ENCODE results near the gene HOXD8. TPM values are rescaled to one million over a fixed set of nuclear protein-coding genes. Genes with fewer than 3 reads are reported as not detected.

The HOXD8 gene
- total RNA-seq, 1 experiment from 2014 or later: 19.7 TPM

DNA sequence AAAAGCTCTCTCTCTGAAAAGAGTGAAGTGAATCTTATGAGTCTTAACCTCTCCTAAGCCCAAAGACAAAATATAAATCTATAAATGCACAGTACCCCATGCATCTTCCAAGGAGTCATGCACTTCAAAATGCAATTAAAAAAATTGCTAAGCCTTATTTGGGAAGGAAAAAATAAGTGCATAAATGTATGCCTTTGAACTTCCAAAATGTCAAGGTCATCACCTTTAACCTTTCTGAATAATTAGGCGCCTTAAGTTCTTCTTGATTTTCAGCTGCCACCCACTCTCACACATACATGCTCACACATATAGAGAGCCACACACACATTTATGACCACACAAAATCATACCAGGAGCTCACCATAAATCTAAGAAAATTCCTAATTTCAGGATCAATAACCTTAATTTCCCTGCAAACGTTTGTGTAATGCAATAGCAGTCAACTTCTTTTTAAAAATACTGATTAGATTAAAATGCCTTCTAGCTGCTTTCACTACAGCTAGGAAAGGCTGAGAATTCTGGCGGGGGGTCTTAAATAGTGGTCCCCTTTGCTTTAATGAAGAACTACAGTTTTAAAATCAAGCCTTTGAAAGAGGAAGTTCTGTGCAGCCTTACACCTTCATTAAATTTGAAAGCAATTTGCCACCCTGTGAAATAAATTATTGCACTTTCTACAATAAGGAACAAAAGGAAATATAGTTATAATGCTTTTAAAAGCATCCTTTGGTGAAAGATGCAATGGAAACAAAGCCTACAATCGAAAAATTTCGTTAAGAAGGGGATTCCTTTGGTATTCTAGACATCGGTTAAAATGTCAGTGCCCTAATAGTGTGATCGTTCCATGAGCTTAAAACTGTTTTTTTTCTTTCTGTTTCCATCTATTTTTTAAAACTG is 18.8 kb upstream of the HOXD8 start:
- no peak for DNase-seq (ENCODE audit: low read depth, low spot score)
- in situ Hi-C loops (cut with HindIII; ENCODE audit: low pct_unique_long_range_greater_than_20kb, low sequenced_read_pairs): no loop called here

DNA sequence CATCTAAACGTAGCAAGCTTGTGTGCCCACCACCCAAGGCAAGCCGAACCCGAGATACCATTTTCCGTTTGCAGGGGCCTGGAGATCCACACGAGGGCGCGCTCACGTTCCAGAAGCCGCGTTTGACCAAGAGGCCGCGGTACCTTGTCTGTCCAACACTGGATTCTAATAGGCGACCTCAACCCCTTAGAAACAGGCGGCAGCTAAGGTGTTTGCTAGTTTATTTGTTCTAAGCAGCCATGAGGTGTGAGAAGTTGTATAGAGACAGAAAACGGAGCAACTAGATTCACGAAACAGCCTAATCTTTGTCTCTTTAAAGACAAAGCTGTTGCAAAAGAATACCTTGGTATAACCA is 18.2 kb upstream of the HOXD8 start:
- DNase-seq (ENCODE audit: low read depth, low spot score): peak; percentile 72
- in situ Hi-C loops (cut with HindIII; ENCODE audit: low pct_unique_long_range_greater_than_20kb, low sequenced_read_pairs): no loop called here

DNA sequence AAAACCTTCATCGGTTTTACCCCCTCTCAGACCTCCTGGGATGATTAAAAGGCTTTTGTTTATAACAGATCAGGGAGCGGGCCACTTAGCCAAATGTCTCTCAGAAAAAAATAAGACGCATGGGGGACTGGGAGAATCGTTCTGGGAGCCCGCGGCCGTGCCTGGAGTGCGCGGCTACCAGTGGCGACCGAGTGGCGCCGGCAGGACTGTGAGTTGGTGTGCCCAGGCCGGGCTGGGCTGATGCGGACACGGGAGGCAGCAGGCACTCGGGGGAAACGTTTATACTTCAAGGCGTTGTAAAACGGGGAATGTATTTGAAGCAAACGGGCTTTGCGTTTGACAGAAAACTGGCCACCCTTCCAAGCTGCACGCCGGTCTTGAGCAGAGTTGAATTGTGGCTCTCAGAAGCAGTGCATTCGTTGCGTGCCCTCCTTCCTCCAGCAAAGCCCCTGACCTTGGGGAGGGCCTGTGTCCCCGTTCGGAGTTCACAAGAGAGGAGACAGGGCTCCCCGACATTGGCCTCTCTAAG is 17.6 kb upstream of the HOXD8 start:
- in situ Hi-C loops (cut with HindIII; ENCODE audit: low pct_unique_long_range_greater_than_20kb, low sequenced_read_pairs): no loop called here
- no peak for DNase-seq (ENCODE audit: low read depth, low spot score)

DNA sequence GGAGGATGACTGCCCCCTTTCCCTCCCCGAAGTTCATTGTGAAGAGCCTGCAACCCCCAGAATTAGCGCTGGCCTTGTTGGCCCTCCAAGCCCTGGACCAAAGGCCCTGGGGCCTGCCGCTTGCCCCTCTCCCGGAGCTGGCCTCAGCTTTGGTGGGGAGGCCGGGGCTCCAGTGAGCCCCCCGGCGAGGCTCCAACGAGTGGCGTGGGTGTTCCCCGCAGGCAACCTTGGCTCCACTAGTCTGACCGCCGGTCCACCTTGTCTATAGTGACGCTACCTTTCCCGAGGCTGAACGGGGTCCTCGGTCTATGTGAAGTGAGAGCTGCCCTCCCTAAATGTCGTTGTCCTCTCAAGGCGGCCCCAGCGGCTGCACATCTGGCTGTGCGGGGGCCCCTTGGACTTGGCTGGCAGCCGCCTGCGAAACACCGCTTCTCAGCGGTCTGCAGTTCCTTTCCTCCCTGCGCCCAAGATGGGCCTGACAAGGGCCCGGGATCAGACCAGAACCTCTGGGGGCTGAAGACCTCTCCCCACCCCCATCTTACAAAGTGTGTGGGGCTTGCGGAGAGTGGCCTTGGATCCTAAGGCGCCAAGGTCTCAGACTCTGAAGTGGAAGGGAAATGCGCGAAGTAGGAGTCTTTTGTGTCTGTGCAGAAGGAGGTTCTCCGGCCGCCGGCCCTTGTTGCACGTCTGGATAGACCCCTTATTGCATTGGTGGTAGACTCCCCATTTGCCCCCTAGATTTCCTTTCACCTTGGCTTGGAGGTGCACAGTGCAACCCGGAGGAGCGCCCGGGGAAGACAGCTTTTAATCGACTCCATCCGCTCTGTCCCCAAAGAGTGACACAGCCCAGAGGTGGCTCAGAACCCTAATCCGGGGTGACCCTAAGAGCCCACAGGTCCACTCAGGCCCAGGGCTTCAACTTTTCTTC is 16.9 kb upstream of the HOXD8 start:
- in situ Hi-C loops (cut with HindIII; ENCODE audit: low pct_unique_long_range_greater_than_20kb, low sequenced_read_pairs): no loop called here
- DNase-seq (ENCODE audit: low read depth, low spot score): no peak

DNA sequence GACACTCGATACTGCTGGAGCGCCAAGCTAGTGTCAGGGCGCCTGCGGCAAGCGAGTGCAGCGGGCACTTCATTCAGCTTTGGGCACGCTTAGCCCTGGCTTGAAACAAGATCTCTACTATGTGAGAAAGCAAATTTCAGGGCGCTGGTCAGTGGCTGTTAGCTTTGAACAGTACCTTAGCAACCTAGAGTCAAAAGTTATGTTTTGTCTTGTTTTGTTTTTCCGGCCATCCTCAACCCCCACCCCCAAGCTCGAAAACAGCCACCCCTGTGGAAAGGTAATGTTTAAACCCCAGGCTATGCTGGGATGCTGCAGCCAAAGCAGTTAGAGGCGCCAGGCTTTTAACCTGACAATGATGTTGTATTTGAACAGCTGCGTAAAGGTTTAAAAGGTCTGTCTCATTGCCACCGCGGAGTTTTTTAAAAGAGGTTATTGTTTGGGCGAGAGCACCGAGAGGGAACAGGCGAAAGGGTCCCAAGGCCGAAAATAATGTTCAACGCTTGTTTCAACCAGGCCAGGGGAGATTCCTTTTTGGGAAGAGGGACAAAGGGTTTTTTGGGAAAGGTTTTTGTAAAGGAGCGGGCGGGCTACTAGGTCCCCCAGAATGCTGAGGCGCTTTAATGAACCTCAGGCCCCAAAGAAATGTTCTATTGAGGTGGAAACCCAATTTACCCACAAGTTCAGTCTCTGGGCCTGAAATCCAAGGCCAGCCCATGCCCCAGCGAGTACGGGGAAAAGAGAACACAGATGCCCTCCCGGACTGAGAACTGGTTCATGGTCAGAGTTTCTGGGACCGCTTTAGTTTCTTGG is 15.2 kb upstream of the HOXD8 start:
- in situ Hi-C loops (cut with HindIII; ENCODE audit: low pct_unique_long_range_greater_than_20kb, low sequenced_read_pairs): no loop called here
- no peak for DNase-seq (ENCODE audit: low read depth, low spot score)

DNA sequence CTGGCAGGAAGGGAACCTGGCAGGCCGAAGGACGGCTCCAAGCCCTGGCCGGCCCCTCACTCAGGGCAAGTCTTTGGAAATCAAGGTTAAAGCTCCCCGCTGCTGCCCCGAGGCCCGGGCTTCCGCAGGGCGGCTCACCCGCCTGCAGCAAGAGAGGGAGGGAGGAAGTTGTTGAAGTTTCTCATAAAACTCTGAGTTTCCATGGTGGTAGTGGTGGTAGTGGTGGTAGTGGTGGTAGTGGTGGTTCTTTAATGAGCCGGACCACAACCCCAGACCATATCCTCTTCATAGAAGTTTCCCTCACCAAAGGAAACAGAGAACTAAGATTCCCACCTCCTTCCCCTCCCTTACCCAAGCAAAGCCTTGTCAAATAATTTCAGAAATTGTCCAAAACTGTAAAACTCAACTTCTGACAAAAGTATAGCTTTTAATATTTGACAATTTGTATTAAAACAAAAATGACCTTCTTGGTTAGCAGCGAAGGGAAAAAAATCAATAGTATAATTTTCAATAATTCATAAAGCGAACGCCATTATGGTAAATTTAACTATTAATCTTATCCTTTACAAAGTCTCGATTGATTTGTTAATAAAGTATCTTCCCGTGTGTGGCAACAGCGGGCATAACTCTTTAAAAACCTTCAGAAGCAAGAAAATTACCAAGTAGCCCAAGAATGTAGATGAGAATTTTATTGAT is 14.4 kb upstream of the HOXD8 start:
- in situ Hi-C loops (cut with HindIII; ENCODE audit: low pct_unique_long_range_greater_than_20kb, low sequenced_read_pairs): no loop called here
- DNase-seq (ENCODE audit: low read depth, low spot score): no peak

DNA sequence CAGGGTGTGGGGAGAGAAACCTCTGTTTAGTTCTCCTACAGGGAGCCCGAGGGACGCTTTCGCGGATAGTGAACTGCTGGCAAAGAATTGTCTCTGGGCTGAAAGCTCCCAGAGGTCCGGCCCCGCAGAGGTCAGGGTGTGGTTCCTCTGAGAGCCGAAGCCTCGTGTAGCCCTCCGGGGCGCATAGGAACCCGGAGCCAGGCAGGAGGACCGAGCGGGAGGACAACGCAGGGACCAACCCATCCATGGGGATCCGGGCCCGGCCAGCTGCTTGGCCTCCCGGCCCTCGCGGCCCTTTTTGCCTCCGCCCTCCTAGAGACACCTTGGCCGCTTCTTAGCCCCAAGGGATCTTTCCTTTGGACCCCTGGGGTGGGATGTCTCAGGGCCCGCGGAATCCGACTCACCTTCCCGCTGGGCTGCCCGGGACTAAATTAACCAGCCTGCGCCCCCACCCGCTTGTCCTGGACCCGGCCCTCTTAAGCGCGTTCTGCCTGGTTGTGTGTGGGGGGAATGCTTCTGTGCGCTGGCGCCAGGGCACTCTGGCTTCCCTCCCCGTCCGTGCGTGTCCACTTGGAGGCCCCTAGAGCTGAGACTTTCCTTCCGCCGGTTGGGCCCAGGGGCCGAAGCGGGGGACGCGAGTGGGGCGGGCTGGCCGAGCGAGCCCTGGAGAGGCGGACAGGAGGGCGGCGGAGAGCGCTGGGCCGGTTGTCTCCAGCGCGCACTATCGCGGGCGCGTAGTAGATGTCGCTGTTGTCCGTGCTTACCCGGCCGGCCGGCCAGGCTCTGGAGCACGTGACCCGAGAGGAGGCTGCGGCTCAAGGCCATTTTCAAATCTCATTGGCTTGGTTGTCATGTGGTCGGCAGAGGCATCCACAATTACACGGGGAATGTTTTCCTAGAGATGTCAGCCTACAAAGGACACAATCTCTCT is 13.4 kb upstream of the HOXD8 start, which contains the start of gene HOXD10:
Gene HOXD10, plus strand, starts transcription at position 896 of the 931 bp plus-strand sequence. CDS start 56 bp downstream, outside the sequence.
- in situ Hi-C loops (cut with HindIII; ENCODE audit: low pct_unique_long_range_greater_than_20kb, low sequenced_read_pairs): no loop called here
- DNase-seq (ENCODE audit: low read depth, low spot score): peak; percentile 75

DNA sequence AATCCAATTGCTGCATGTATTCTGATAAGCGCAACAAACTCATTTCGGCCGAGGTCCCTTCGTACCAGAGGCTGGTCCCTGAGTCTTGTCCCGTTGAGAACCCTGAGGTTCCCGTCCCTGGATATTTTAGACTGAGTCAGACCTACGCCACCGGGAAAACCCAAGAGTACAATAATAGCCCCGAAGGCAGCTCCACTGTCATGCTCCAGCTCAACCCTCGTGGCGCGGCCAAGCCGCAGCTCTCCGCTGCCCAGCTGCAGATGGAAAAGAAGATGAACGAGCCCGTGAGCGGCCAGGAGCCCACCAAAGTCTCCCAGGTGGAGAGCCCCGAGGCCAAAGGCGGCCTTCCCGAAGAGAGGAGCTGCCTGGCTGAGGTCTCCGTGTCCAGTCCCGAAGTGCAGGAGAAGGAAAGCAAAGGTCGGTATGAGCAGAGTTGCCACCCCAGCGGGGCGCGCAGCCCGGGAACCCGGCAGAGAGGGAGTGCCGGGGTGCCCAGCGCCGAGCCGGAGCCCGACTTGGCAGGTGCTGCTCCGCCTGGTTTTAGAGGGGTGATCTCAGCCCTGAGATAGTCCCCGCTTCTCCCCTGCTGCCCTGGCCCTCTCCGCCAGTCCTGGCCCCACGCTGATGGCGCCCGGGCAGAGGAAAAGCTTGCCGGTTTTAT is 12.2 kb upstream of the HOXD8 start:
- in situ Hi-C loops (cut with HindIII; ENCODE audit: low pct_unique_long_range_greater_than_20kb, low sequenced_read_pairs): no loop called here
- no peak for DNase-seq (ENCODE audit: low read depth, low spot score)

DNA sequence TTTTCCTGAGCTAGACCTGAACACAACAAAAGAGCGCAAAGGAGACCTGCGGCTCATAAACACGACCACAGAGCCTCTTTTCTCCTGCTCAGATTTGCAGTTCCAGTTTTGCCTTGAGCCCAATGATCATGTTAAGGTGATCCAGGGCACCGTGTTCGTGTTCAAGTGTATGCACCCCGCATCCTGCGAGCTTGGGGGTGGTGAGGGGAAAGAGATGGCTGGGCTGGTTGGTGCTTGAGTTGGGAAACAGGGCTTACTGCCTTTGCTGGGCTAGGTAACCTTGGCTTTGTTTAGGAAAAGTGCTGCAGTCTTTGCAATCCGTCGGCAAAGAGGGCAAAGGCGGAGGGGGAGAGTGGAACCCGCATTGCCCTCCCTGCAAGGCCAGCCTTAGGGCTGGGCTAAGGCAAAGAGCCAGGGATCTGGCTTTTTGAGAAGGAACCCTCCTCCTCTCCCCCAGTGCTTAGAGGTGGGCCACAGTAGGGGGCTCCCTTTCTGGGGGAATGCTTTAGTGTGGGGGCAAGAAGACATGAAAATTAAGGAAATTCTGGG is 11.6 kb upstream of the HOXD8 start:
- no peak for DNase-seq (ENCODE audit: low read depth, low spot score)
- in situ Hi-C loops (cut with HindIII; ENCODE audit: low pct_unique_long_range_greater_than_20kb, low sequenced_read_pairs): no loop called here

DNA sequence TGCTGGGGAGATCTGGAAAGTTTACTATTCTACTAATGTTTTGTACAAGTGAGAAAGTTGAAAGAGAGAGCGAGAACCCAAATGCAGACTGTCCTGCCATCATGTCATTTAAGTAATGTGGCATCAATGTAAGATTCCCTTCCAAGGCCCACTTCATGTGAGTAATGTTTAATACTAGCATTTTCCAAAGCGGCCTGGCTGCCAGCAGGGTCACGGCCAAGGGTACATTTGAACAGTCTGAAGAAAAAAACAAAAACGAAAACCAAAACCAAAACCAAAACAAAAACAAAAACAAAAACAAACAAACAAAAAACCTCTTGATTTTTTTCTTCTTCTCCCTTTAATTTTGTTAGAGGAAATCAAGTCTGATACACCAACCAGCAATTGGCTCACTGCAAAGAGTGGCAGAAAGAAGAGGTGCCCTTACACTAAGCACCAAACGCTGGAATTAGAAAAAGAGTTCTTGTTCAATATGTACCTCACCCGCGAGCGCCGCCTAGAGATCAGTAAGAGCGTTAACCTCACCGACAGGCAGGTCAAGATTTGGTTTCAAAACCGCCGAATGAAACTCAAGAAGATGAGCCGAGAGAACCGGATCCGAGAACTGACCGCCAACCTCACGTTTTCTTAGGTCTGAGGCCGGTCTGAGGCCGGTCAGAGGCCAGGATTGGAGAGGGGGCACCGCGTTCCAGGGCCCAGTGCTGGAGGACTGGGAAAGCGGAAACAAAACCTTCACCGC is 10.7 kb upstream of the HOXD8 start:
- in situ Hi-C loops (cut with HindIII; ENCODE audit: low pct_unique_long_range_greater_than_20kb, low sequenced_read_pairs): no loop called here
- DNase-seq (ENCODE audit: low read depth, low spot score): peak; percentile 81

DNA sequence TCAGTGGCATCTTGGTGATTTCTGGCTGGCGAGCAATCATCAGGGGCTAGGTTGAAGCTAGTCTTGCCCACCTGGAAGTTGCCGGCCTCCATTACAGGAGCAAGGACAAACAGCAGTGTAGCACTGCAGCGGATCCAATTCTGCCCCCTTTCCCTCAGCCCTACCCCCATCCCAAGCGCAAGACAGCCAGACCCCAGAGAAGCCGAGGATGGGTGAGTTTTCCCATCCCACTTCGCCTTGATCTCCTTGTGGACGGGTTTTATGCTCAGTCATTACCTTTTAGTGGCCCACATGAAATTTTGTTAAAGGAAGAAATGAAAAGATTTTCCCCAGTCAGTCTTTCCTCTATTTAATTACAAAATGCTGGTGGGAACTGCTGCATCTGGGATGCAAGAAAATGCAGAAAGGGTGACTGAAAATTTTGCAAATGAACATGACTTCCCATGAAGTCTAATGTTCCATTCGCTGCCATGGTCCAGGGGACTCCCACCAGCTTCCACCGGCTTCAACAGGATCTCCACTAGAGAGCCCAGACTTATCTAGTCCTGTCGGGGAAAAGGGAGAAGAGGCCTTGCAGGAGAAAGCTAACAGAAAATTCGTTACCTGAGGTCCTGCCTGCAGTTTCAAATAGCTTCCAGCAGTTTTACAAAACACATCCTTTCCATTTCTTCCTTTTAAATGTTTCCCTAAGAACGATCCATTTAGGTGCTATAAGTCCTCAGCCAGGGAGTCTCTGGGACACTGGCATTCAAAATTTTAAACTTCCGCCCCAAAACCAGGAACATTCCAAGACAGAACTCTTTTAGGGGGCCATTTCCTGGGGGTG is 8.9 kb upstream of the HOXD8 start:
- in situ Hi-C loops (cut with HindIII; ENCODE audit: low pct_unique_long_range_greater_than_20kb, low sequenced_read_pairs): no loop called here

DNA sequence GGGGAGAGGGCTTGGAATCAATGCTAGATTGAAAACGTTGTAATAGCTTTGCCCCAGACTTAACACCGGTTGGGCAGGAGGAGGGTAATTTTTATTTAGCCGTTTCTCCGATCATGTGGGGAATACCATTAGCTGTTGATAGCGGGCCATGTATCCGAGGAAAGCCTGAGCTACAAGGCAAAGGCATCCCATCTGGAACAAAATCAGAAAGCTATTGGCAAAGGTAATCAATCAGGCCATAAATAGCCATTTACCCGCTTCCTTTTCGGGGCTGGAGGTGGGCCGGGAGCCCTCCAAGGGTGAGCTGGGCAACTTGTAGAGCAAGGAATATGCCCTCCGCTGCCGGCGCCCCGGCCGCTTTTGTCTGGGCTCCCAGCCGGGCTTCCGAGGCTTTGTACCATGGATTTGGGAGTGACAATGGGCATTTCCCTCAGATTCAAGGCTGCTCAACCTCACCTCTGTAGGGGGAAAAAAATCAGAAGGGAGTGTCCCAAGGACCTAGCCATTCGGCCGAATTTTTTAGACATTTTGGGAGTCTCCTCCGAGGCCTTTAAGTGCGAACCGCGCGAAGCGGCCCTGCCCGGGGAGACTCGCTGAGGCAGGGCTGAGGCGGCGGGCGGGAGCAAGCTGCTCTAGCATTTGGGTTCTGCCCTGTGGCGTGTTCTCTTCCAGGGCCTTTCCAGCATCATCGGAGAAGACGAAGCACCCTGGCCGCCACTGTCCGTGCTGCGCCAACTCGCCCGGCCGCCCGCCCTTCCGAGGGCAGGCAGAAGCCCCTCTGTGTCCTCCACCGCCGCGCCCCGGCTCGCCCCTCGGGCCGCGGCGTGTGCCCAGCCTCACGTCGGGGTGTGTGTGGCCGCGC is 8.1 kb upstream of the HOXD8 start:
- in situ Hi-C loops (cut with HindIII; ENCODE audit: low pct_unique_long_range_greater_than_20kb, low sequenced_read_pairs): no loop called here
- DNase-seq (ENCODE audit: low read depth, low spot score): no peak

More for the DNA sequence above, 8.9 kb upstream of the HOXD8 start:
- DNase-seq (ENCODE audit: low read depth, low spot score): no peak

DNA sequence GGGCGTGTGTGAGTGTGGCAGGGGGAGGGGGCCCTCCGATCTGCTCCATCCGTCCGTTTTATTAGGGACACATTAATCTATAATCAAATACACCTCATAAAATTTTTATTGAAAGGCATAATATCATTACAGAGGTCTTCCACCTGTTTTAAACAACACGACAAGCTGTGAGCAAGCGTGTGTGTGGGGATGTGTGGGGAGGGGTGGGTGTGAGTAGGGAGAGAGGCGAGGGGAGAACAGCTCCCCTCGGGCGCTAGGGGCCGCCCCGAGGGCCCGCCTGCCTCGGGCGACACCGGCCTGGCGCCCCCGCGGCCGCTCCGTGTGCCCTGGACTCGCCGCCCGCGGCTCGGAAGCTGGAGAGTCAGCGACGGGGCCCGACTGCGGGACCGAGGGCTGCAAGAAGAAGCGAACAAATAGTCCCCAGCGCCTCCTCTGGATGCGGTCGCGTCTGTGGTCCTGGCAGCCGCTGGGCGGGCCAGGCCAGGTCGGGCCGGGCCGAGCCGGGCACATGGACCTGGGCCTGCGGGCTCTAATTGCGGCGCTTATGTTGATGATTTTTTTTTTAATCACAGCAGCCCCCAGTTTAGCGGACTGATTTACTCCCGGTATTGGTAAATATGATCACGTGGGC is 7.3 kb upstream of the HOXD8 start:
- peak; percentile 9 for DNase-seq (ENCODE audit: low read depth, low spot score)
- in situ Hi-C loops (cut with HindIII; ENCODE audit: low pct_unique_long_range_greater_than_20kb, low sequenced_read_pairs): no loop called here

Data from SK-MEL-5 (cell line).